EH (cell line): Measurements from ENCODE around the gene TMEM247.
"Not testable (repeated sequence)": the region's sequence is repeated elsewhere in the genome, so short reads cannot be mapped to it uniquely, and the experiment has no call there.

Source experiments
- DNase-seq: peaks from one replicate; pipeline ENCODE4 v3.0.0-alpha.2; 2015; ENCODE audit warnings: low read depth

TMEM247 gene

GRCh38 chr2:46512185-46512584, 32.8 kb downstream of the TMEM247 start:
- no peak for DNase-seq

GRCh38 chr2:46514738-46515137, 35.4 kb downstream of the TMEM247 start:
- DNase-seq: no peak

DNA sequence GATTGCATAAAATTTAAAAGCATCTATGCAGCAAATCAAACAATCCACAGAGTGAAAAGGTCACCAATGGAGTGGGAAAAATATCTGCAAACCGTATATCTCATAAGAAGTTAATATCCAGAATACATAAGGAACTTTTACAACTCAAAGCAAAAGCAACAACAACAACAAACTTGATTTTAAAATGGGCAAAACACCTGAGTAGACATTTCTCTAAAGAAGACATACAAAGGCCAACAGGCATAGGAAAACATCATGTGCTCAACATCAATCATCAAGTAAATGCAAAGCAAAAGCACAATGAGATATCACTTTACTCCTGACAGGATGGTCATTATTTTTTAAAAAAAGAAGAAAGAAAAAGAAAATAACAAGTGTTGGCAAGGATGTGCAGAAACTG, 38.1 kb downstream of the TMEM247 start:
- DNase-seq: no peak

GRCh38 chr2:46518861-46519260, 39.5 kb downstream of the TMEM247 start:
- no peak for DNase-seq

DNA sequence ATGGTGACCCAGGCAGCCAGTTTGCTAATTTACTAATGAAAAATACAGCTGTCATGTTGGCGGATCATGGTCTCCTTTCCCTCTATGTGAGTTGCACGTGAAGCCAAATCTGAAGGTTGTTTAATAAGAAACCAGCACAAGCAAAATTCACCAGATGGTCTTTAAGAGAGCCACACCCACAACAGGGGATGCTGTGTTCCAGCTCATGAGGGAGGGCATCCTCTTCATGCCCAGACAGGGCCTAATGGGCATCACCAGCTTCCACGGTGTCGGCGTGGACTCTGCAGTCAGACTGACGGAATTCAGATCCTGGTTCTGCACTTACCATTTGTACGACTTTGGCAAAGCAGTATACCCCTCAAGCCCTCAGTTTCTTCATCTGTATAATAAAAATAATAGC, 39.9 kb downstream of the TMEM247 start:
- no peak for DNase-seq

- DNase-seq: no peak
These were observed 40.9 kb downstream of the TMEM247 start for GRCh38 chr2:46520130-46520711.

DNA sequence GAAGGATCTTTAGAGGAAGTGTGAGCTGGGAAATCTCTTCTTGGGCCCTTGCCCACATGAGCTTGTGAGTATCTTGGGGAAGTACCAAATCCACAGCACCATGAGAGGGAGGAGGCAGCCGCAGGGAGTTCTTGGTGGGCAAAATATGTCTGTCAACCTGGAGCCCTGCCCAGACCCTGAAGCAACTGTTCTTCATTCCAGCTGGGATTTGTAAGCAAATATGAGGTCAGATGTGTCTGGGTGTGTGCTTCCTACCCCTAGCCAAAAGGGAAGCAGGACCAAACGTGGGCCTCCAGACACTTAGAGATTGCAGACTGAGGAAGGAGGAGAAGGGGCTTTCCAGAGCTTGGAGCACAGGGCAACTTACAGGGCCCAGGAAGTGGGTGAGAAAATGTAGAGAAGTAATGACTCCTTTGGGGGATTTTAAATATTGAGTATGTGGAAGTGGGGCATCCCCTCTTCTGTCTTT, 41.9 kb downstream of the TMEM247 start:
- peak; percentile 66 for DNase-seq

DNA sequence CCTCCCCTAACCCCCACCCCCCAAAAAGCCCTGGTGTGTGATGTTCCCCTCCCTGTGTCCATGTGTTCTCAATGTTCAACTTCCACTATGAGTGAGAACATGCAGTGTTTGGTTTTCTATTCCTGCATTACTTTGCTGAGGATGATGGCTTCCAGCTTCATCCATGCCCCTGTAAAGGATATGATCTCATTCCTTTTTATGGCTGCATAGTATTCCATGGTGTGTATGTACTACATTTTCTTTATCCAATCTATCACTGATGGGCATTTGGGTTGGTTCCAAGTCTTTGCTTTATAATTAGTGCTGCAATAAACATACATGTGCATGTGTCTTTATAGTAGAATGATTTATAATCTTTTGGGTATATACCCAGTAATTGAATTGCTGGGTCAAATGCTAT, 43.0 kb downstream of the TMEM247 start:
- DNase-seq: not testable (repeated sequence)

DNA sequence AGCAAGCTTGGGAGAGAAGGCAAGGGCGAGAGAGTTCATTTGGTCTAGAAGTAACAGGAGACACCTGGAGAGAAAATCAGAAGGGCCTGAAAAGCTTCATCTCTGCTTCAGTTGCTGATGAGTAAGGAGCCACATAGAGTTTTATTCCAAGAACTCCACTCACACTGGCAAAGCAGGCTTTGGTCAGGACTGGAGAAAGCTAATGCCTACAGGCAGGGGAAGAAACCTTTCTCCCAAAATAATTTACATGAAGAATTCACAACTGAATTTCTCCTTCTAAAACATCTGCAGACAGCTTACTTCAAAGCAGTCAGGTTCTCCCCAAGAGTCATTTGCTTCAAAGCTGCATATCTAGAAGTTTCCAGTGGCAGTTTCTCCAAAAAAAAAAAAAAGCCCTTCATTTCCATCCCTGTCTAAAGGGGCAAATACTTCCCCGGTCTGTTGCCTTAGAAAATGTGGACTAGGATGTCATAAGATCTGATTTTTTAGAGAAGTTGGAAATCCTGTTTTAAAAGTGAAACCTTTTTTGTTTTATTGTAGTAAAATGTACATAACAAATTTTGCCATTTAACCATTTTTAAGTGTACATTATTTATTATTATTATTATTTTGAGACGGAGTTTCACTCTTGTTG, 46.3 kb downstream of the TMEM247 start:
- DNase-seq: no peak

GRCh38 chr2:46528880-46529279, 49.5 kb downstream of the TMEM247 start:
- no peak for DNase-seq

GRCh38 chr2:46530639-46531038, 51.3 kb downstream of the TMEM247 start:
- DNase-seq: no peak

GRCh38 chr2:46531863-46532262, 52.5 kb downstream of the TMEM247 start:
- DNase-seq: no peak
